Stimulated activated CD8-positive, alpha-beta memory T cell treated with anti-CD3 and anti-CD28 coated beads, Interleukin-7, amount 100 ng/mL, for 48 hours (primary cell): ENCODE data around the gene STRC.
"Not testable (repeated sequence)": the region's sequence is repeated elsewhere in the genome, so short reads cannot be mapped to it uniquely, and the experiment has no call there.

Experiments used
- DNase-seq, 2 donors: peaks; one replicate each; pipeline ENCODE4 v3.0.0-alpha.2; 2020; ENCODE audit warnings: low read depth in 1 of 2; ENCODE audit errors: extremely low read depth in 1 of 2

The STRC gene

DNA sequence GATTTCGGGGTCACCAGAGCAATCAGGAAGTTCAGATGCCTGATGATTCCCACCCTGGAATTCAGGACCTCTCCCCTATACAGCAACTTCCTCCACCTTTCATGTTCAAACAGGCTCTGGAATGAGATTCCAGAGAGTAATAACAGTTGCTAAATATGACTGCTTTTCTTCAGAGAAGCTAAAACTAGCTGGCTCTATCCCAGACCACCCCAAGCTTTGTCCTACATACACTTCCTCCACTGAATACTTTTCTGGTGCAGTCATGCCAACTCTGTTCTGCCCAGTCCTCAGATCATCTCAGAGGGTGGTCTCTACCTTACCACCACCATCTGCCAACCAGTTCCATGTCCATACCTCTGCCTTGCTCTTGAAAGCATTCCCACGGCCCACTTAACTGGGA lies 52.0 kb downstream of the STRC start:
- not testable (repeated sequence) for DNase-seq

- DNase-seq: not testable (repeated sequence)
Measured at GRCh38 chr15:43563793-43564192, 54.8 kb downstream of the STRC start.

- DNase-seq: not testable (repeated sequence)
Measured at GRCh38 chr15:43562753-43563152, 55.8 kb downstream of the STRC start.

DNA sequence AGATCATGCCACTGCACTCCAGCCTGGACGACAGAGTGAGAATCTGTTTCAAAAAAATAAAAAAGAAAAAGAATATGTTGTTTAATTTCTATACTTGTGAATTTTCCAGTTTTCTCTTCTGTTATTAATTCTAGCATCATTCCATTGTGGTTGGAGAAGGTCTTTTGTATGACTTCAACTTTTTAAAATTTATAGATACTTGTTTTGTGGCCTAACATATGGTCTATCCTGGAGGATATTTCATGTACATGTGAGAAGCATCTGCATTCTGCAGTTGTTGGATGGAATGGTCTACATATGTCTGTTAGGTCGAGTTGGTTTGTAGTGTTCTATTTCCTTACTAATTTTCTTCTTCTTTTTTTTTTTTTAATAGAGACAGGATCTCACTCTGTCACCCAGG lies 65.6 kb downstream of the STRC start:
- no peak for DNase-seq

DNA sequence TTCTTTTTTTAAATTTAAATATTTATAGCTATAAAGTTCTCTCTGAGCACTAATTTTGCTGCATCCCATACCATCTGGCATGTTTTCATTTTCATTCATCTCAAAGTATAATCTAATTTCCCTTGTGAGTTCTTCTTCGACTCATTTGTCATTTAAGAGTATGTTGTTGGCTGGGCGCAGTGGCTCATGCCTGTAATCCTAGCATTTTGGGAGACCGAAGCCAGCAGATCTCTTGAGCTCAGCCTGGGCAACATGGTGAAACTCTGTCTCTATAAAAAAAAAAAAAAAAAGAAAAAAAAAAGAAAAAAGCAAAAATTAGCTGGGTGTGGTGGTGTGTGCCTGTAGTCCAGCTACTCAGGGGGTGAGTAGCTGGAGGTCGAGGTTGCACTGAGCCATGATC lies 66.3 kb downstream of the STRC start:
- no peak for DNase-seq

DNA sequence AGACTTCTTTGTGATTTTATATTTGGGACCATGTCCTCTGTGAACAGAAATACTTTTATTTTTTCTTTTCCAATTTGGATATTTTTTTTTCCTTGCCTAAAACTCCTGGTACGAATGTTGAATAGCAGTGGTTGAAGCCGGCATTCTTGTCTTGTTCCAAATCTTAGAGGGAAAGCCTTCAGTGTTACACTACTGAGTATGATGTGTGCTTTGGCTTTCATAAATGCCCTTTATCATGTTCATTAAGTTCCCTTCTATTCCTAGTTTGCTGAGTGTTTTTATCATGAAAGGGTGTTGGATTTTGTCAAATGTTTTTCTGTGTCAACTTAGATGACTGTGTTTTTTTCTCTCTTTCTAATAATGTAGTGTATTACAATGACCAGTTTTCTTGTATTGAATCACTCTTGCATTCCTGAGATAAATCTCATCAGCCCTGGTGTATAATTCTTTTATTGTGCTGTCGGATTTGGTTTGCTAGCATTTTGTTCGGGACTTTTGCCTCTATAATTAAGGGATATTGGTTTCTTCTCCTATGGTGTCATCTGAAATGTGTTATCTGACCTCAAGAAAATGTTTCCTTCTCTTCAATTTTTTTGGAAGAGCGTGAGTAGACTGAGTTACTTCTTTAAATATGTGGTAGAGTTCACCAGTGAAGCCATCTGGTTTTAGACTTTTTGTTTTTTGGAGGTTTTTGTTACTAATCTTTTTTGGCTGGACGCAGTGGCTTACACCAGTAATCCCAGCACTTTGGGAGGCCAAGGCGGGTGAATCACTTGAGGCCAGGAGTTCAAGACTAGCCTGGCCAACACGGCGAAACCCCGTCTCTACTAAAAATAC lies 67.9 kb downstream of the STRC start:
- DNase-seq: no peak
